Myocyte (in vitro differentiated cells): ENCODE measurements around the gene LSM11. TPM values are rescaled to one million over a fixed set of nuclear protein-coding genes. Genes with fewer than 3 reads are reported as not detected.
A peak's percentile ranks its signal among the peaks of the same experiment; 100 is the strongest.

Experiments
- DNase-seq: peaks from one replicate; pipeline ENCODE4 v3.0.0-alpha.2; 2012; ENCODE audit warnings: low read depth
- total RNA-seq: library from RNA; depleted of rRNA; stranded (reverse); fragments of >200 nt; gene quantifications from 2 replicates; pipeline ENCODE4 v1.2.3, GENCODE V29; 2014

Gene LSM11
- total RNA-seq, 1 donor from 2014 or later, result 5.7 TPM

GRCh38 chr5:157767689-157768088, 24.2 kb downstream of the LSM11 start:
- peak; percentile 29 for DNase-seq

- no peak for DNase-seq
Measured at GRCh38 chr5:157770665-157771064, 27.2 kb downstream of the LSM11 start.

GRCh38 chr5:157772127-157772526, 28.6 kb downstream of the LSM11 start:
- DNase-seq, result no peak

GRCh38 chr5:157778121-157778805, 34.8 kb downstream of the LSM11 start:
- no peak for DNase-seq

GRCh38 chr5:157779221-157779620, 35.7 kb downstream of the LSM11 start:
- no peak for DNase-seq

- no peak for DNase-seq
Measured at GRCh38 chr5:157785801-157786200, 42.3 kb downstream of the LSM11 start.

GRCh38 chr5:157793301-157793700, 49.8 kb downstream of the LSM11 start:
- DNase-seq, result no peak

- no peak for DNase-seq
Measured at GRCh38 chr5:157799578-157799977, 56.1 kb downstream of the LSM11 start.

- no peak for DNase-seq
Measured at GRCh38 chr5:157800137-157800536, 56.6 kb downstream of the LSM11 start.

- DNase-seq, result no peak
Measured at GRCh38 chr5:157802736-157803135, 59.2 kb downstream of the LSM11 start.

- DNase-seq, result no peak
Measured at GRCh38 chr5:157808043-157808442, 64.5 kb downstream of the LSM11 start.

Other genes with a start within 250 kb of the LSM11 start
- gene ADAM19, start 167.9 kb upstream of the LSM11 start, total RNA-seq, result 33.4 and 36.8 TPM in 2 replicates
- 0.05 and 0.47 TPM in 2 replicates for gene SOX30, start 91.3 kb upstream of the LSM11 start, total RNA-seq
- not detected in 2 replicates for gene C5orf52, start 72.2 kb upstream of the LSM11 start, total RNA-seq
- 13.0 and 13.9 TPM in 2 replicates for gene THG1L, start 12.3 kb upstream of the LSM11 start, total RNA-seq
- 69.9 and 81.2 TPM in 2 replicates for gene CLINT1, start 115.4 kb downstream of the LSM11 start, total RNA-seq